HepG2 (cell line): Measurements from ENCODE around the gene ANG. TPM values are rescaled to one million over a fixed set of nuclear protein-coding genes. Genes with fewer than 3 reads are reported as not detected.

Source experiments
- IRX3 ChIP-seq: sonication (generic); formaldehyde crosslinking; IDR thresholded peaks from 2 replicates; pipeline ENCODE4 v1.8.1; 2023; ENCODE audit warnings: mild to moderate bottlenecking, low read depth, missing genetic modification reagents, borderline replicate concordance
- LBX2 ChIP-seq: sonication (generic); formaldehyde crosslinking; IDR thresholded peaks from 2 replicates; pipeline ENCODE4 v1.5.0; 2020; ENCODE audit warnings: missing genetic modification reagents, mild to moderate bottlenecking, borderline replicate concordance
- MYPOP ChIP-seq: sonication (generic); formaldehyde crosslinking; IDR thresholded peaks from 2 replicates; pipeline ENCODE4 v1.8.1; 2023; ENCODE audit warnings: mild to moderate bottlenecking, moderate library complexity, missing genetic modification reagents
- NFE2L2 ChIP-seq: fragments of 150-350 bp; IDR thresholded peaks from 2 replicates; pipeline ENCODE4 v1.6.1; 2014; ENCODE audit warnings: low read length
- PAXIP1 ChIP-seq: sonication (generic); formaldehyde crosslinking; conservative IDR thresholded peaks from 2 replicates; pipeline ENCODE4 v1.4.0; 2020; ENCODE audit warnings: mild to moderate bottlenecking, missing genetic modification reagents, moderate library complexity
- PRPF4 ChIP-seq: fragments of 200-400 bp; formaldehyde crosslinking; IDR thresholded peaks from 2 replicates; pipeline ENCODE4 v1.6.1; 2016; ENCODE audit warnings: low read length, low read depth; ENCODE audit not compliant: poor library complexity, severe bottlenecking
- SETDB1 ChIP-seq: sonication (generic); formaldehyde crosslinking; IDR thresholded peaks from 2 replicates; pipeline ENCODE4 v1.5.1; 2020; ENCODE audit warnings: missing genetic modification reagents, mild to moderate bottlenecking, borderline replicate concordance
- SP1 ChIP-seq, 2 experiments: fragments of 450-650 bp in 1 of 2; sonication (generic) in 1 of 2; formaldehyde crosslinking in 1 of 2; IDR thresholded peaks; 2 replicates each; pipeline versions ENCODE4 v1.4.0 to v1.6.1; 2016 to 2020; ENCODE audit warnings: missing genetic modification reagents in 1 of 2
- TSC22D2 ChIP-seq: sonication (generic); formaldehyde crosslinking; IDR thresholded peaks from 2 replicates; pipeline ENCODE4 v1.5.1; 2020; ENCODE audit warnings: missing genetic modification reagents, mild to moderate bottlenecking, borderline replicate concordance
- ZBTB34 ChIP-seq: sonication (generic); formaldehyde crosslinking; IDR thresholded peaks from 2 replicates; pipeline ENCODE4 v1.8.0; 2022; ENCODE audit warnings: mild to moderate bottlenecking, missing genetic modification reagents
- ZBTB42 ChIP-seq: sonication (generic); formaldehyde crosslinking; IDR thresholded peaks from 2 replicates; pipeline ENCODE4 v1.5.0; 2020; ENCODE audit warnings: mild to moderate bottlenecking, missing genetic modification reagents
- ZNF143 ChIP-seq: sonication (generic); formaldehyde crosslinking; IDR thresholded peaks from 2 replicates; pipeline ENCODE4 v1.4.0; 2020; ENCODE audit warnings: missing genetic modification reagents
- ZNF775 ChIP-seq: sonication (generic); formaldehyde crosslinking; IDR thresholded peaks from 2 replicates; pipeline ENCODE4 v1.4.0; 2020; ENCODE audit warnings: missing genetic modification reagents, mild to moderate bottlenecking, moderate library complexity, borderline replicate concordance
- polyA plus RNA-seq, 8 experiments: library from polyadenylated mRNA; depleted of rRNA in 3 of 8; stranded (reverse) in 7 of 8; unstranded in 1 of 8; fragments of >200 nt; fragmentation: Illumina TruSeq in 4 of 8; extraction: Trizol in 4 of 8; gene quantifications; 2 replicates each; pipeline versions ENCODE4 v1.2.1 to v1.2.3, GENCODE V29; 2011 to 2016; ENCODE audit warnings: low read depth in 4 of 8, missing spikeins in 1 of 8, mixed read lengths in 1 of 8; ENCODE audit not compliant: insufficient read depth in 1 of 8
- total RNA-seq, 5 experiments: library from RNA; depleted of rRNA; stranded (reverse); fragments of >200 nt; fragmentation: Illumina TruSeq; extraction: Trizol; gene quantifications; 2 replicates each; pipeline ENCODE4 v1.2.3, GENCODE V29; 2016; ENCODE audit warnings: low read depth in 1 of 5
- TF ChIP-seq, protein P1 (sequence below): sonication (generic); formaldehyde crosslinking; IDR thresholded peaks from 2 replicates; pipeline ENCODE4 v1.4.0; 2020; ENCODE audit warnings: missing genetic modification reagents, borderline replicate concordance
- TF ChIP-seq, protein P2 (sequence below): sonication (generic); formaldehyde crosslinking; IDR thresholded peaks from 2 replicates; pipeline ENCODE4; 2020; ENCODE audit warnings: missing genetic modification reagents, mild to moderate bottlenecking, borderline replicate concordance

ANG gene
- total and polyA plus RNA-seq, 2 of the 13 experiments (the other 11 are each of a cell fraction or from before 2014, with no cell fraction given), result 83.6 to 401 TPM

DNA sequence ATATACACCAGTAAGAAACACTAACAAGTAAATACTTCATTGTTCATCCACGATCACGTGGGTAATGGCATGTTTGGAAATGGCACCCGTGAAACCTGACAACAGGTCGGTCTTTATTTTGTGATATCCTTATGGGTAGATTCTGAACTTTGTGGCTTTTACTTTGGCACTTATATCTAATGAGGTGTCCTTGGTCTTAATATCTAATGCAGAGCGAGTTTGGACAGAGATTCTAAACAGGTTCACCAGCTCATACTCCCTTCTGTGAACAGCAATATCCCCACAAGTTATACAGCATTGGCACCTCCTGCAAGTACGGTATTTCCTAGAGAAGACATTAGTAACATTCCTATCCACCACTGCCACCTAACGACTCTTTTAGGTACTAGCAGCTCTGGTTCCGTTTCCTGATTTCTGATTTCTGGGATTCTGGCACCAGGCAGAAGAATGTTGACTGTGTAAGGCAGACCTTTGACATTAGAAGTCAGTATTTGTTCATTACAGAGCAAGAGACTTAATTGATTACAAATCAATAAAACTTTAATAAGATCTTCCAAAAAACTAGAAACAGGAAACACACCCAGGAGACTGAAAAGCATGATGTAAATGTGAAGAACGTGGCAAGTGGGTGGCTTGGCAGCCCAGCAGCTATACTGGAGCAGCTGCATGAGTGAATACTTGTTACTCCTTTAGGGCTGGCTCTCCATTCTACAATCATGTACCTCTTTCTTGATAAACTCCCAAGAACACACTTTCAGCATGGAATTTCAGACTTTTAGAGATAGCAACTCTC, 2.5 kb downstream of the ANG start (continued):
- TF ChIP-seq LBX2 (no peak), ZNF143 (no peak), TSC22D2 (no peak), NFE2L2 (no peak), PAXIP1 (CRISPR knock-in tag) (no peak), MYPOP (CRISPR knock-in tag) (peak; percentile 42; the same call in 1 of the 2 replicates), SETDB1 (CRISPR knock-in tag) (no peak), ZBTB42 (CRISPR knock-in tag) (no peak), PRPF4 (no peak), ZBTB34 (no peak), IRX3 (CRISPR knock-in tag) (no peak), ZNF775 (no peak), SP1 (IDR thresholded peaks at IDR 0.05) (no peak), SP1 (CRISPR knock-in tag; IDR thresholded peaks at IDR 0.05) (no peak)
- TF ChIP-seq, protein P1, sequence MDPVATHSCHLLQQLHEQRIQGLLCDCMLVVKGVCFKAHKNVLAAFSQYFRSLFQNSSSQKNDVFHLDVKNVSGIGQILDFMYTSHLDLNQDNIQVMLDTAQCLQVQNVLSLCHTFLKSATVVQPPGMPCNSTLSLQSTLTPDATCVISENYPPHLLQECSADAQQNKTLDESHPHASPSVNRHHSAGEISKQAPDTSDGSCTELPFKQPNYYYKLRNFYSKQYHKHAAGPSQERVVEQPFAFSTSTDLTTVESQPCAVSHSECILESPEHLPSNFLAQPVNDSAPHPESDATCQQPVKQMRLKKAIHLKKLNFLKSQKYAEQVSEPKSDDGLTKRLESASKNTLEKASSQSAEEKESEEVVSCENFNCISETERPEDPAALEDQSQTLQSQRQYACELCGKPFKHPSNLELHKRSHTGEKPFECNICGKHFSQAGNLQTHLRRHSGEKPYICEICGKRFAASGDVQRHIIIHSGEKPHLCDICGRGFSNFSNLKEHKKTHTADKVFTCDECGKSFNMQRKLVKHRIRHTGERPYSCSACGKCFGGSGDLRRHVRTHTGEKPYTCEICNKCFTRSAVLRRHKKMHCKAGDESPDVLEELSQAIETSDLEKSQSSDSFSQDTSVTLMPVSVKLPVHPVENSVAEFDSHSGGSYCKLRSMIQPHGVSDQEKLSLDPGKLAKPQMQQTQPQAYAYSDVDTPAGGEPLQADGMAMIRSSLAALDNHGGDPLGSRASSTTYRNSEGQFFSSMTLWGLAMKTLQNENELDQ (CRISPR knock-in tag), result no peak
- TF ChIP-seq, protein P2, sequence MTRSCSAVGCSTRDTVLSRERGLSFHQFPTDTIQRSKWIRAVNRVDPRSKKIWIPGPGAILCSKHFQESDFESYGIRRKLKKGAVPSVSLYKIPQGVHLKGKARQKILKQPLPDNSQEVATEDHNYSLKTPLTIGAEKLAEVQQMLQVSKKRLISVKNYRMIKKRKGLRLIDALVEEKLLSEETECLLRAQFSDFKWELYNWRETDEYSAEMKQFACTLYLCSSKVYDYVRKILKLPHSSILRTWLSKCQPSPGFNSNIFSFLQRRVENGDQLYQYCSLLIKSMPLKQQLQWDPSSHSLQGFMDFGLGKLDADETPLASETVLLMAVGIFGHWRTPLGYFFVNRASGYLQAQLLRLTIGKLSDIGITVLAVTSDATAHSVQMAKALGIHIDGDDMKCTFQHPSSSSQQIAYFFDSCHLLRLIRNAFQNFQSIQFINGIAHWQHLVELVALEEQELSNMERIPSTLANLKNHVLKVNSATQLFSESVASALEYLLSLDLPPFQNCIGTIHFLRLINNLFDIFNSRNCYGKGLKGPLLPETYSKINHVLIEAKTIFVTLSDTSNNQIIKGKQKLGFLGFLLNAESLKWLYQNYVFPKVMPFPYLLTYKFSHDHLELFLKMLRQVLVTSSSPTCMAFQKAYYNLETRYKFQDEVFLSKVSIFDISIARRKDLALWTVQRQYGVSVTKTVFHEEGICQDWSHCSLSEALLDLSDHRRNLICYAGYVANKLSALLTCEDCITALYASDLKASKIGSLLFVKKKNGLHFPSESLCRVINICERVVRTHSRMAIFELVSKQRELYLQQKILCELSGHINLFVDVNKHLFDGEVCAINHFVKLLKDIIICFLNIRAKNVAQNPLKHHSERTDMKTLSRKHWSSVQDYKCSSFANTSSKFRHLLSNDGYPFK (CRISPR knock-in tag), result no peak
